GM12878 (cell line): Measurements from ENCODE around the gene LRRC4. TPM values are rescaled to one million over a fixed set of nuclear protein-coding genes. Genes with fewer than 3 reads are reported as not detected.

Experiments
- CBX5 ChIP-seq: sonication (generic); IDR thresholded peaks from 2 replicates; pipeline ENCODE4 v1.6.1; 2016; ENCODE audit warnings: low read depth, moderate library complexity, mild to moderate bottlenecking, inconsistent platforms
- CHD1 ChIP-seq: IDR thresholded peaks from 2 replicates; pipeline ENCODE4 v1.6.1; 2012; ENCODE audit warnings: low read depth, low read length, improper control_type of control experiment
- CUX1 ChIP-seq: IDR thresholded peaks from 2 replicates; pipeline ENCODE4 v1.6.1; 2012; ENCODE audit warnings: improper control_type of control experiment, low read depth, low read length; ENCODE audit not compliant: insufficient replicate concordance
- FOS ChIP-seq: IDR thresholded peaks from 3 replicates; pipeline ENCODE4 v1.6.1; 2011; ENCODE audit warnings: borderline replicate concordance; ENCODE audit not compliant: insufficient read length; ENCODE audit errors: extremely low read depth
- HDAC6 ChIP-seq: fragments of 200-600 bp; sonication (generic); IDR thresholded peaks from one replicate; pipeline ENCODE4 v1.8.0; 2017; ENCODE audit warnings: antibody characterized with exemption; ENCODE audit not compliant: unreplicated experiment
- IKZF2 ChIP-seq, 2 experiments: fragments of 450-650 bp; IDR thresholded peaks; 2 replicates each; pipeline ENCODE4 v1.6.1; 2017; ENCODE audit warnings: mild to moderate bottlenecking in 2 of 2, moderate library complexity in 2 of 2
- SREBF2 ChIP-seq: IDR thresholded peaks from 2 replicates; pipeline ENCODE4 v1.6.1; 2012; ENCODE audit warnings: mild to moderate bottlenecking, low read length
- TARDBP ChIP-seq: IDR thresholded peaks from 2 replicates; pipeline ENCODE4 v1.6.1; 2016; ENCODE audit warnings: borderline replicate concordance
- TBL1XR1 ChIP-seq: IDR thresholded peaks from 2 replicates; pipeline ENCODE4 v1.6.1; 2012; ENCODE audit warnings: low read depth, low read length, improper control_type of control experiment
- USF1 ChIP-seq: IDR thresholded peaks from 2 replicates; pipeline ENCODE4 v1.6.1; 2011; ENCODE audit warnings: borderline replicate concordance, low read depth, mild to moderate bottlenecking, moderate library complexity, mixed read lengths, low read length; ENCODE audit not compliant: insufficient read depth; ENCODE audit errors: extremely low read length
- polyA plus RNA-seq, 11 experiments: library from polyadenylated mRNA; depleted of rRNA in 4 of 11; unstranded in 6 of 11; stranded (reverse) in 5 of 11; fragments of >200 nt; fragmentation: Nextera tagmentation in 4 of 11; fragmentation: Illumina TruSeq in 1 of 11; extraction: Ambion mirVana in 4 of 11; extraction: Trizol in 1 of 11; gene quantifications; 1 replicate in 1 of 11; 2 replicates in 10 of 11; pipeline versions ENCODE4 v1.2.1 to v1.2.3, GENCODE V29; 2011 to 2016; ENCODE audit warnings: inconsistent platforms in 2 of 11, missing spikeins in 2 of 11, low read depth in 1 of 11
- total RNA-seq, 4 experiments: library from RNA; depleted of rRNA in 3 of 4; stranded (reverse); fragments of >200 nt in 3 of 4; fragmentation: Illumina TruSeq in 1 of 4; extraction: Trizol in 1 of 4; gene quantifications; 2 replicates each; pipeline versions ENCODE4 v1.2.1 to v1.2.3, GENCODE V29; 2013 to 2021

The LRRC4 gene
- total and polyA plus RNA-seq, 10 of the 15 experiments (the other 5 are each of a cell fraction or from before 2014, with no cell fraction given), result 0.06 to 0.85 (median 0.12) TPM; not detected in 4

- TF ChIP-seq CUX1 (no peak), TARDBP (no peak), TBL1XR1 (no peak), HDAC6 (no peak), CBX5 (no peak), CHD1 (no peak), SREBF2 (no peak), FOS (no peak), IKZF2 (IDR thresholded peaks at IDR 0.05) (no peak), USF1 (no peak)
- TF ChIP-seq, all 136 proteins: peak for 0
These were observed 20.0 kb downstream of the LRRC4 start (continued) for GRCh38 chr7:128011131-128011661.
